GM19372 (cell line): ENCODE measurements around the gene EIF4G3.
"Not testable (repeated sequence)": the region's sequence is repeated elsewhere in the genome, so short reads cannot be mapped to it uniquely, and the experiment has no call there.

ENCODE experiments used
- ATAC-seq: cut with Tn5 transposase; IDR thresholded peaks from one replicate; pipeline ENCODE4 v1.9.1; 2021; ENCODE audit warnings: mild to moderate bottlenecking, low read depth, moderate library complexity; ENCODE audit not compliant: unreplicated experiment

EIF4G3 gene

DNA sequence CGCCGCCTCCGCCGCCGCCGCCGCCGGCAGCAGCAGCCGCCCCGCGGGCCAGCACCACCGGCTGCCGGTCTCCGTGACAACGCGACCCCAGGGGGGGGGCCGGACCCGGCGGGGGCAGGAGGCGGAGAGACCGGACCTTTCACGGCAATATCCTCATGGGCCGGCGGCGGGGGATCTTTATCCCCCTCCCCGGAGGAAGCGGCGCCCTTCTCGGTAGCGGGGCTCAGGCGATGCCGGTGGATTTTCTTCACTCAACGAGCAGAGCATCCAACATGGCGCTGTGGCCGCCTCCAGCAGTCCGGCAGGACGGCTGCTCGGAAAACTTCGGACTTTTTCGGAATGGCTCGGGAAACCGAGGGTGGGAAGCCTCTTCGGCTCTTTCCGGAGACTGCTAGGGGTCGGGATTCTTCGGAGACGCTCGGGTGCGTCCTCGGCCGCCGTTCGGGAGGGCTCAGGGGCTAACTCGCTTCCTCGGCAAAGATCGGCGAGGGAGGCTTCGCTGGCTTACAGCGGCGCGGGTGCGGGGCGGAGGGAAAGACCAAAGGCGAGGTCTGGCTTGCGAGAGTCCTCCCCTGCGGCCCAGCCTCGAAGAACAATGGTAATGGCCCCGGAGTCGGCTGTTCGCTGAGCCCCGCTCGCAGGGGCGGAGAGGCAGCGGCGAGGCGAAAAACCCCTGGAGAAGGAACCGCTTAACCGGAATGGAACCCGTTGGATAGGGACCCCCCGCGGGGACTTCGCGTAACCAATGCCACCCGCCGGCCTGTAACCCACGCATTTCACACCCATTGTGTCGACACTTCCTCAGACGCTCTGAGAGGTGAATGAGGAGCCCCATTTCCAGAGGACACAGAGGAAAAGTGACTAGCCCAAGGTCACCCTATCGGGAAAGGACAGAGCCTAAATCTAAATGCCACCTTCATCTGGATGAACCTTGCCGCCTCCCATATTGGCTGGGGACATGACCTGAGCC lies at the start of gene EIF4G3:
EIF4G3 (minus strand) TSS at position 312 of the 970 bp plus-strand sequence. CDS start 174,155 bp downstream, outside the sequence.
- ATAC-seq = peak; percentile 82

DNA sequence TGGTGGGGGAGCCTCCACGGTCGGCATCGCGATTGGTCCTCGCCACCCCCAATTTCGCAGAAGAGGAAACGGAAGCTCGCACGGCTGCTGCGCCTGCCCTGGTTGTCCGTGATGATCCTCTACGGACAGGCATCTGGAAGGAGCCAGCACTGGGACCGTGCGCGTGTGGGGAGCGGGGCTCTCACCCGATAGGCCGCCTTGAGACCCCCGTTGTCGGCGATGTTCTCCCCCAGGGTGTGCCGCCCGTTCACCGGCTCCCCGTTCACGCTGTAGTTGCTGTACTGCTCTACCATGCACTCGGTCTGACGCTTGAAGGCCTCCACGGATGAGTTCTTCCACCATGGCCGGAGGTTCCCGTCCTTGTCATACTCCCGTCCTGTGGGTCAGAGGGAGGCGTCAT lies 48.4 kb upstream of the EIF4G3 start:
- no peak for ATAC-seq

GRCh38 chr1:21220815-21221214 lies 44.1 kb upstream of the EIF4G3 start:
- ATAC-seq = no peak

- ATAC-seq = no peak
Measured at GRCh38 chr1:21219674-21220073, 43.0 kb upstream of the EIF4G3 start.

DNA sequence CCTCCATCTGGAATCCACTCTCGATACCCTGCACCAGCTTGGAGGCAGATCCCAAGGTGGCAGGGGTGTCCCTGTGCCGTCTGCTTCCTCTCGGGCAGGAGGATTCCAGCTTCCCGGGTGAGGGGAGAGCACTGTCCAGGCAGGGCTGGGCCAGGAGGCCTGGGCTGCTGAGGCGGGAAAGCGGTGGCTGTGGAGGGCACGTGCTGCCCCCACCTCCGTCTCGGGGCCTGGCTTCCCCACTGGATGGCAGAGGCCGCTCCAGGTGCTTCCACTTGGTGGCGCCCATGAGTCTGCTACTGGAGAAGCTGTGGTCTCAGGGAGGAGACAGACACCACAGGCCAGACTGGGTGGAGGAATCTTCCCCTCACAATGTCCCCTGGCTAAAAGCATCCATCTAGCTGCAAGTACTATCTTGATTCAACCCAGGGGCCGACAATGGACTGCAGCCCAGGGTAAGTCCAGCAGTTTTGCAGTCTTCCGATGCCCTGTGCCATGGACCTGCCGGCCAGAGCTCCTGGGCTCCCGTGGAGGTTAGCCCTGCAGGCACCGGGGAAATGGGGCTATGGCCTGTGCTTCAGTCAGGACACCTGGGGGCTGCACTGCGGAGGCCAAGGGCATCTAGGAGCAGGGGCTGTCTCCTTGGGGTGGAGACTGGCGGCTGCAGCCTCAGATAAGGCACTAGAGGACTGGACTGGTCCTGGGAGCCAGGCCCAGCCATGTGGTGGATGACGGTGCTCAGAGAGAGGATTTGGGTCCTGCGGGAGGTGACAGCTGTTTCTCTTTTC lies 41.3 kb upstream of the EIF4G3 start:
- ATAC-seq = no peak

- no peak for ATAC-seq
Measured at GRCh38 chr1:21216835-21217811, 40.4 kb upstream of the EIF4G3 start.

- ATAC-seq = no peak
Measured at GRCh38 chr1:21212126-21212525, 35.4 kb upstream of the EIF4G3 start.

- ATAC-seq = not testable (repeated sequence)
Measured at GRCh38 chr1:21208137-21208700, 31.5 kb upstream of the EIF4G3 start.

DNA sequence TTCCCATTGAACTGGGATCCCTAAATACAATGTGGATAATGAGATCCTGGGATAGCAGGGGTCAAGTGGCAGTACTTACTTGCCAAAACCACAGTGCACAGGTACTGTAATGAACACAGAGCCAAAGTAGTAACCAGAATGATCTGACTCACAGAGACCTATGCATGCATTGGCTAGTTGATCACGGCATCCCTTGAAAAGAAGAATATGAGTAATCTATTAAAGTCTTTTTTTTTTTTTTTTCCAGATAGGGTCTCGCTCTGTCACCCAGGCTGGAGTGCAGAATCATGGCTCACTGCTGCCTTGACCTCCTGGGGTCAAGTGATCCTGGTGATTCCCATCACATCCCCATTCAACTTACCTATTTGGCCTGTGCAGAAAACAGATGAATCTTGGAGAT lies 29.4 kb upstream of the EIF4G3 start:
- no peak for ATAC-seq

DNA sequence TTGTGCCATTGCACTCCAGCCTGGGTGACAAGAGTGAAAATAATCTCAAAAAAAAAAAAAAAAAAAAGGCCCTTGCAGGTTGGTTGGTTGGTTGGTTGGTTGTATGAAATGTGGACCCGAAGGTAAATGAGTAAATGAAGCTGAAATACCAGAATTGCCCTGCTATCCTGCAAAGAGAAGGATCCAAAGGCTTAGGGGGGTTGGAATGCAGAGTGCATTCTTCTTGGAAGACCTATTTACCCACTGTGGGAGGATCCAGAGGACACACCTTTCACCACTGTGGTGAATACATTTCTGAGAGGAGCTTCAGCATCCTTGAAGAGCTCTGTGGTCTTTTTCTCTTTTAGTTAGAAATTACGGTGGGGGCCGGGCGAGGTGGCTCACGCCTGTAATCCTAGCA lies 28.7 kb upstream of the EIF4G3 start:
- no peak for ATAC-seq

- no peak for ATAC-seq
Measured at GRCh38 chr1:21201650-21202049, 25.0 kb upstream of the EIF4G3 start.

DNA sequence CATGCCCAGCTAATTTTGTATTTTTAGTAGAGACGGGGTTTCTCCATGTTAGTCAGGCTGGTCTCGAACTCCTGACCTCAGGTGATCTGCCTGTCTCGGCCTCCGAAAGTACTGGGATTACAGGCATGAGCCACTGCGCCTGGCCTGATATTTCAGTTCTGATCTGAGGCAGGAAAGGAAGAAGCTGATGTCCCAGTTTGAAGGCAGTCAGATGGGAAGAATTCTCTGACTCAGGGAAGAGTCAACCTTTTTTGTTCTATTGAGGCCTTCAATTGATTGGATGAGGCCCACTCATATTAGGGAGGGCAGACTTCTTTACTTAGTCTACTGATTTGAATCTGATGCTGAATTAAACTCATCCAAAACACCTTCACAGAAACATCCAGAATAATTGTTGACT lies 24.5 kb upstream of the EIF4G3 start:
- ATAC-seq = not testable (repeated sequence)

- ATAC-seq = no peak
Measured at GRCh38 chr1:21200767-21201166, 24.1 kb upstream of the EIF4G3 start.

GRCh38 chr1:21198929-21199328 lies 22.2 kb upstream of the EIF4G3 start:
- no peak for ATAC-seq

GRCh38 chr1:21192871-21193270 lies 16.2 kb upstream of the EIF4G3 start:
- ATAC-seq = no peak

DNA sequence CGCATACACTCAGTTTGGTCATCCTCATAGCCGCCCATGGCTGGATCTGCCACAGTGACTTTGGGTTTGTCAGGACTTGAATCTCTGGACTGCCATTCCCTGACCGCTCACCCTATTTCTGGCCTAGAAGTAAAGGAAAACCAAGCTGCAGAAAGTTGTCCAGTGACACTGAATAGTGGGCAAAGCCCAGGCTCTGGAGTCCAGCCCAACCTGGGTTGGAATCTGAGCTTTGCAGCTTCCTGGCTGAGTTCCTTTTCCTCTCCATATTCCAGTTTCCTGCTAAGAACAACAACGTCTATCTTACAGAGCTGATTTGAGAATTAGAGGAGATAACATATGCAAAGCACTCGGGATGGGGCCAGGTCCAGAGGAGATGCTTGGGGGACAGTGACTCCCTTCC lies 15.6 kb upstream of the EIF4G3 start:
- ATAC-seq = no peak

GRCh38 chr1:21190771-21191170 lies 14.1 kb upstream of the EIF4G3 start:
- not testable (repeated sequence) for ATAC-seq

- ATAC-seq = no peak
Measured at GRCh38 chr1:21189906-21190500, 13.3 kb upstream of the EIF4G3 start.

DNA sequence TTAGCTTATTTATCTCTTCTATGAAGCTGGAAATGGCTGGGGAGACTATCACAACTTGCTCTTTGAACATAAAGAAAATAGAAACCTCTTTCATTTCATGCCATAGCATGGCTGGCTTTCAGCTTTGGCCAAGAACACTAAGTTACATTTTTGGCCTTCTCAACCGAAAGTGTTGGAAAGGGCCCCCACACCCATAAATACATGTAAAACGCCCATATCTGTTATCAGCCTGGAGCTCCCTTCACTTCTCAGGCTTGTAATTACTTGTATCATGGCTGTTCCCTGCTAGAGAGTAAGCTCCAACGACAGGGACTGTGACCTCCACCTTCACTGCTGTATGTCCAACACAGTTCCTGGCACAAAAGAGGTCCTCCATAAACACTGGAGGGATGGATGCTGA lies 12.7 kb upstream of the EIF4G3 start:
- ATAC-seq = no peak

GRCh38 chr1:21188235-21188634 lies 11.5 kb upstream of the EIF4G3 start:
- no peak for ATAC-seq
